ENCODE results near the gene ABCA2.
A peak's percentile ranks its signal among the peaks of the same experiment; 100 is the strongest.
"Not testable (repeated sequence)": the region's sequence is repeated elsewhere in the genome, so short reads cannot be mapped to it uniquely, and the experiment has no call there.

ABCA2 gene

GRCh38 chr9:137067860-137068538, 40.0 kb upstream of the ABCA2 start:
- TF ChIP-seq, protein P1, sequence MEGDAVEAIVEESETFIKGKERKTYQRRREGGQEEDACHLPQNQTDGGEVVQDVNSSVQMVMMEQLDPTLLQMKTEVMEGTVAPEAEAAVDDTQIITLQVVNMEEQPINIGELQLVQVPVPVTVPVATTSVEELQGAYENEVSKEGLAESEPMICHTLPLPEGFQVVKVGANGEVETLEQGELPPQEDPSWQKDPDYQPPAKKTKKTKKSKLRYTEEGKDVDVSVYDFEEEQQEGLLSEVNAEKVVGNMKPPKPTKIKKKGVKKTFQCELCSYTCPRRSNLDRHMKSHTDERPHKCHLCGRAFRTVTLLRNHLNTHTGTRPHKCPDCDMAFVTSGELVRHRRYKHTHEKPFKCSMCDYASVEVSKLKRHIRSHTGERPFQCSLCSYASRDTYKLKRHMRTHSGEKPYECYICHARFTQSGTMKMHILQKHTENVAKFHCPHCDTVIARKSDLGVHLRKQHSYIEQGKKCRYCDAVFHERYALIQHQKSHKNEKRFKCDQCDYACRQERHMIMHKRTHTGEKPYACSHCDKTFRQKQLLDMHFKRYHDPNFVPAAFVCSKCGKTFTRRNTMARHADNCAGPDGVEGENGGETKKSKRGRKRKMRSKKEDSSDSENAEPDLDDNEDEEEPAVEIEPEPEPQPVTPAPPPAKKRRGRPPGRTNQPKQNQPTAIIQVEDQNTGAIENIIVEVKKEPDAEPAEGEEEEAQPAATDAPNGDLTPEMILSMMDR (conservative IDR thresholded peaks at IDR 0.05; ENCODE audit: control insufficient read depth, insufficient read depth, low read depth, low read length) = peak; percentile 77
- DNase-seq (ENCODE audit: low read depth) = peak; percentile 77
- no peak overlapping the region for H3K4me3 ChIP-seq (ENCODE audit: control insufficient read depth, low read depth, low read length)

DNA sequence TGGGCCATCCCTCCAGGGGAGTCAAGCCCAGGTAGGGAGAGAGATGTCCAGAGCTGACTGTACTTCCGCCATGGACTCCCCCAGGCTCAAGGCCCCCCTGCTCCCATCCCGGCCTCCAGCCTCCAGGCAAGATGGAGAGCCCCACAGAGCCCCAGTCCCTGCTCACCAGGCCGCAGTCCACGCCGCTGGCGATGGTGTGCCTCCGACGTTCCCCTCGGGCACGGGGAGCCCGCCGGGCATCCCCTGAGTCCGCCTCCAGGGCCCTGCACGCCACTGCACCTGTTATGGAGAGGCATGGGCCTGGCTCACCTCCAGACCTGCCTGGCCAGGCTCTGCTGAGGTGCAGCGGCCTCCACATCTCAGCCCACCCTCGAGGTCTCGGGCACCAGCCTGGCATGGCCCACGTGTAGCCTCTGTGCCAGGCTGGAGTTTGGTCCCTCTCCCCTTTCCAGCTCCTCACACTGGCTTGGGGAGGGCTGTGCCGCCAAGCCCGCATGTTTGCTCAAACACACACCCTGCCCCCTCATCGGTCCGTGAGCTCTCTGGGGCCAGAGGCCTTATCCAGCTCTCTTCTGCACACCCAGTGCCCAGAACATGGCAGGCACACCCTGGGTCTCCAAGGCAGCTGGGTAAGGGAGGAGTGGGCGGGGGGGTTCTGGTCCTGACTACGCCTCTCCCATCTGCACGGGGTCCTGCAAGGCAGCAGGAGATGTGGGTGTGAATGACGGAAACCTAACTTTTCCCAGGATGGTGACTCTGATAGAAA, 38.2 kb upstream of the ABCA2 start:
- TF ChIP-seq, protein P1 (conservative IDR thresholded peaks at IDR 0.05; ENCODE audit: control insufficient read depth, insufficient read depth, low read depth, low read length) = no peak
- H3K4me3 ChIP-seq (ENCODE audit: control insufficient read depth, low read depth, low read length) = no peak overlapping the region
- DNase-seq (ENCODE audit: low read depth) = no peak

GRCh38 chr9:137065336-137065967, 37.4 kb upstream of the ABCA2 start:
- TF ChIP-seq, protein P1 (conservative IDR thresholded peaks at IDR 0.05; ENCODE audit: control insufficient read depth, insufficient read depth, low read depth, low read length) = no peak
- no peak for DNase-seq (ENCODE audit: low read depth)

GRCh38 chr9:137064880-137065164, 36.8 kb upstream of the ABCA2 start:
- no peak for DNase-seq (ENCODE audit: low read depth)
- no peak overlapping the region for H3K4me3 ChIP-seq (ENCODE audit: control insufficient read depth, low read depth, low read length)
- TF ChIP-seq, protein P1 (conservative IDR thresholded peaks at IDR 0.05; ENCODE audit: control insufficient read depth, insufficient read depth, low read depth, low read length) = no peak

More at GRCh38 chr9:137065336-137065967, 37.4 kb upstream of the ABCA2 start:
- H3K4me3 ChIP-seq (ENCODE audit: control insufficient read depth, low read depth, low read length) = no peak overlapping the region

DNA sequence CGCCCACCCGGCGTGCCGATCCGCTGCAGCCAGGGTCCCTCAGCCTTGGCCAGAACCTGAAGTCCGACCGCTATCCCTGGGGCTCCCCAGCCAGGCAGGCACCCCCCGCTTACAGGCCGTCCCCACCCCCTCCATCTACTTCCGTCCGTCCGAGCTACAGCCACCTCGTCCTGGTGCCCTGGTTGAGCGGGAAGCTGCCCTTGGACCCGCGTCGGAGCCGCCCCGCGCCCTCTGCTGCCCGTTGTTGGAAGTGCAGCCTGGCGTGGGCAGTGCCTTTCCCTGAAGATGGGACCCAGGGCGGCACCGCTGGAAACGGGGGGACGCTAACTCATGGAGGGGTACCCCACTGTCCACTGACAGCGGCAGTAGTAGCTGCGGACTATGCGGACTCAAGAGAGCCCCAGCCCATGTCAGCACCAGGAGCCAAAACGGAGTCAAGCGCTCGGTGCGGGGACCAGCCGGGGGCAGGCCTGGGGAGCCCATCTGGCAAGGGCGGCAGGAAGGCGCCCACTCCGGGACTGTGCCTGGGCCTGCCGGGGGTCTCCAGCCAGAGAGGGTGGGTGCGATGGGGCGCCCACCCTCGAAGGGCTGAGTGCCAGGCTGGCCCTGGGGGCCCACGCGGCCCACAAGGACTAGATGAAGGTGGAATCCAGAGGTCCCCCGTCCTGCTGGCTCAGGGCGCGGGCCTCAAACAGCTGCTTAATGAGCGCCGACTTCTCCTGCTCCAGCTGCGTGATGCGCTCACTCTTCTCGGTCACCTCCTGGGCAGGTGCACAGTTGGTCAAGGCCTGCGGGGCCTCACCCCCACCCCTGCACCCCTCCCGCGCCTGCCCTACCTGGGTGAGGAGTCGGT, 36.2 kb upstream of the ABCA2 start:
- H3K4me3 ChIP-seq (ENCODE audit: control insufficient read depth, low read depth, low read length) = no peak overlapping the region
- TF ChIP-seq, protein P1 (conservative IDR thresholded peaks at IDR 0.05; ENCODE audit: control insufficient read depth, insufficient read depth, low read depth, low read length) = peak; percentile 75
- DNase-seq (ENCODE audit: low read depth) = peak; percentile 40

DNA sequence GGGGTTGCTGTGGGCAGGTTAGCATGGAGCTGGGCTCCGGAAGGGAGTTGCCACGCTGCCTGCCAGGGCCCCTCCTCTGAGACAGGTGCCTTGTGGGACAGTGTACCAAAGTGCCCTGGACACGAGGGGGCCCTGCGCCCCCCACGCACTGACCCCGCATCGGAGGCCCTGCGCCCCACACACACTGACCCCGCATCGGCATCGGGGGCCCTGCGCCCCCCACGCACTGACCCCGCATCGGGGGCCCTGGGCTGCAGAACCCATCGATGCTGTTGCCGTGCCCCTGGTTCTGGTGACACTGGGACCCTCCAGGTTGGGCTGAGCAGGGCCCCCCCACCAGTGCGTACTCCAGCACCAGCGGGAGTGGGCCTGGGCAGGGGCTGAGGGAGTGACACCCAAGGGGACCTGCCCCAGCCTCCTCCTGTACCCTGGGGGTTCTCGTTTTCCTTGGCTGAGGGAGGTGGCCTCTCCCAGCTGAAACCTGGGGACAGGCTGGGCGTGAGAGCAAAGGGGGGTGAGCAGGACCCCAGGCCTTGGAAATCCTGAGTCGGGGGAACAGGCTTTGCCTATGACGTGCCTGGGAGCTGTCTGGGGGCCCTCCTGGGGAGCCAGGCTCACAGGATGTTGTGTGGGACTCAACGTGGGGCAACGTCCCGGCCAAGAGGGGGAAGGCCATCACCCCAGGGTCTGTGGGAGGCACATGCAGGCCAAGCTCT, 35.4 kb upstream of the ABCA2 start:
- no peak overlapping the region for H3K4me3 ChIP-seq (ENCODE audit: control insufficient read depth, low read depth, low read length)
- no peak for DNase-seq (ENCODE audit: low read depth)
- TF ChIP-seq, protein P1 (conservative IDR thresholded peaks at IDR 0.05; ENCODE audit: control insufficient read depth, insufficient read depth, low read depth, low read length) = no peak

GRCh38 chr9:137062798-137063197, 34.8 kb upstream of the ABCA2 start:
- not testable (repeated sequence) for H3K4me3 ChIP-seq (ENCODE audit: control insufficient read depth, low read depth, low read length); DNase-seq (ENCODE audit: low read depth)

Data from fibroblast of mammary gland (primary cell).